ENCODE data around the gene SULT1A1.

SULT1A1 gene

DNA sequence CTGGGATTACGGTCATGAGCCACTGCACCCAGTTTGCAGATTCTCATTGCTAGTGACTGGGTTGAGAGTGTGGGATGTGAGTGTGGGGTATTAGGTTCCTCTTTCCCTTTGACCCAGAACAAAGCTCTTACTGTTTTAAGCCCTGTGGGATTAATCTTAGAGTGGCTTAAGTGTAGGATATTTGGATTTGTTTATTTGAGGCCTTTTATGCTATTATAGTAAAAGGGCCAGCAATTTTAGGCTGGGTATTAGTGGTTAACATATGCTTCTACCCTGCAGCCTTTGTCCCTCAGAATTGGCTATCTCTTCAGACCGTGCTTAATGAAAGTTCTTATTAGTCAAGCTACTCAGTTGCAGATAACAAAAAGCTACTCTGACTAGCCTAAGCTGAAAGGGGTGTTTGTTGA, 52.9 kb downstream of the SULT1A1 start:
- Histone ChIP-seq H3K4me1 (ENCODE audit: control insufficient read depth, insufficient read depth, low read length) (peaks cover 6% of the 10 kb centered on the region; the same call in 1 of the 2 replicates), H3K9me3 (ENCODE audit: control insufficient read depth, insufficient read depth, low read depth, low read length) (no peaks in the 10 kb centered on the region), H3K27ac (ENCODE audit: extremely low read depth, low read depth, low read length) (no peak overlapping the region), H3K36me3 (ENCODE audit: control insufficient read depth in 2 of 2, insufficient read depth in 1 of 2, low read length in 2 of 2) (peaks cover 4 to 7% of the 10 kb centered on the region in 2 experiments; a peak in 2 of 3 replicates), H3K4me3 (ENCODE audit: low read depth, low read length) (no peak overlapping the region)
- no peak for TF ChIP-seq ZNF2 (tag by site-specific recombination; IDR thresholded peaks at IDR 0.05)
- no peak for TF ChIP-seq ZNF530 (tag by site-specific recombination; IDR thresholded peaks at IDR 0.05; ENCODE audit: low read depth)
- TF ChIP-seq ZNF560 (tag by site-specific recombination; IDR thresholded peaks at IDR 0.05; ENCODE audit: borderline replicate concordance): no peak
- TF ChIP-seq, protein P1, sequence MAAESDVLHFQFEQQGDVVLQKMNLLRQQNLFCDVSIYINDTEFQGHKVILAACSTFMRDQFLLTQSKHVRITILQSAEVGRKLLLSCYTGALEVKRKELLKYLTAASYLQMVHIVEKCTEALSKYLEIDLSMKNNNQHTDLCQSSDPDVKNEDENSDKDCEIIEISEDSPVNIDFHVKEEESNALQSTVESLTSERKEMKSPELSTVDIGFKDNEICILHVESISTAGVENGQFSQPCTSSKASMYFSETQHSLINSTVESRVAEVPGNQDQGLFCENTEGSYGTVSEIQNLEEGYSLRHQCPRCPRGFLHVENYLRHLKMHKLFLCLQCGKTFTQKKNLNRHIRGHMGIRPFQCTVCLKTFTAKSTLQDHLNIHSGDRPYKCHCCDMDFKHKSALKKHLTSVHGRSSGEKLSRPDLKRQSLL (tag by site-specific recombination; IDR thresholded peaks at IDR 0.05): no peak
- TF ChIP-seq ZNF362 (tag by site-specific recombination; IDR thresholded peaks at IDR 0.05): no peak
- no peak for TF ChIP-seq ZNF768 (tag by site-specific recombination; IDR thresholded peaks at IDR 0.05)
- no peak for TF ChIP-seq ZNF529 (tag by site-specific recombination; IDR thresholded peaks at IDR 0.05; ENCODE audit: insufficient replicate concordance)
- TF ChIP-seq ZBTB49 (tag by site-specific recombination; IDR thresholded peaks at IDR 0.05; ENCODE audit: low read depth): no peak
- TF ChIP-seq SP3 (tag by site-specific recombination; IDR thresholded peaks at IDR 0.05): no peak
- no peak for TF ChIP-seq ZNF184 (tag by site-specific recombination; IDR thresholded peaks at IDR 0.05)
- no peak for TF ChIP-seq ZNF785 (tag by site-specific recombination; IDR thresholded peaks at IDR 0.05)
- TF ChIP-seq ZNF214 (tag by site-specific recombination; IDR thresholded peaks at IDR 0.05; ENCODE audit: borderline replicate concordance): no peak
- TF ChIP-seq ZNF596 (tag by site-specific recombination; IDR thresholded peaks at IDR 0.05): no peak
- TF ChIP-seq ZNF704 (tag by site-specific recombination; IDR thresholded peaks at IDR 0.05): no peak
- no peak for TF ChIP-seq ZNF221 (tag by site-specific recombination; IDR thresholded peaks at IDR 0.05; ENCODE audit: borderline replicate concordance)
- ChIA-PET POLR2A (no interaction called here), CTCF (no interaction called here)

- H3K36me3 ChIP-seq (ENCODE audit: control insufficient read depth in 2 of 2, insufficient read depth in 1 of 2, low read length in 2 of 2): peaks cover 4 to 7% of the 10 kb centered on the region in 2 experiments; a peak in 2 of 3 replicates
- H3K27ac ChIP-seq (ENCODE audit: extremely low read depth, low read depth, low read length): no peak overlapping the region
- H3K9me3 ChIP-seq (ENCODE audit: control insufficient read depth, insufficient read depth, low read depth, low read length): no peaks in the 10 kb centered on the region
- no peak for TF ChIP-seq ZNF426 (tag by site-specific recombination; IDR thresholded peaks at IDR 0.05)
- no peak for TF ChIP-seq ZNF362 (tag by site-specific recombination; IDR thresholded peaks at IDR 0.05)
- TF ChIP-seq SETDB1 (IDR thresholded peaks at IDR 0.05; ENCODE audit: insufficient read length, low read length): no peak
- TF ChIP-seq ZNF16 (tag by site-specific recombination; IDR thresholded peaks at IDR 0.05; ENCODE audit: low read depth): no peak
- no peak for TF ChIP-seq ZNF280D (tag by site-specific recombination; IDR thresholded peaks at IDR 0.05)
- no peak for TF ChIP-seq ZNF175 (tag by site-specific recombination; IDR thresholded peaks at IDR 0.05)
- TF ChIP-seq ZNF112 (tag by site-specific recombination; IDR thresholded peaks at IDR 0.05): no peak
- ChIA-PET CTCF (interaction anchor here (0.6 to 1.7 kb wide), 5 partner anchors 25 to 880 kb away, joined by 3 to 5 read pairs (median 3); no protein-coding TSS in a partner anchor), POLR2A (no interaction called here)
- no peak overlapping the region for H3K4me3 ChIP-seq (ENCODE audit: low read depth, low read length)
- peaks cover 6% of the 10 kb centered on the region; the same call in 1 of the 2 replicates for H3K4me1 ChIP-seq (ENCODE audit: control insufficient read depth, insufficient read depth, low read length)
Observed at GRCh38 chr16:28555561-28555960, 54.3 kb downstream of the SULT1A1 start.

Measured in HEK293 (cell line).